ENCODE measurements around the gene IGFBP3. TPM values are rescaled to one million over a fixed set of nuclear protein-coding genes. Genes with fewer than 3 reads are reported as not detected.
A peak's percentile ranks its signal among the peaks of the same experiment; 100 is the strongest.

The IGFBP3 gene
- total RNA-seq, 4 donors from 2014 or later: 126 to 765 (median 207) TPM

GRCh38 chr7:45930967-45931366 is 9.9 kb upstream of the IGFBP3 start:
- intact Hi-C loops (cut with DNase I; ENCODE audit: low total_unique reads): no loop called here
- no peak overlapping the region for H3K4me3 ChIP-seq (ENCODE audit: low read depth, poor library complexity, severe bottlenecking)
- DNase-seq (ENCODE audit: low spot score in 2 of 2): no peak
- TF ChIP-seq CTCF (IDR thresholded peaks at IDR 0.05): no peak
- no peak for TF ChIP-seq POLR2A (IDR thresholded peaks at IDR 0.05)

- DNase-seq (ENCODE audit: low spot score in 2 of 2): no peak
- no peak overlapping the region for H3K4me3 ChIP-seq (ENCODE audit: low read depth, poor library complexity, severe bottlenecking)
- intact Hi-C loops (cut with DNase I; ENCODE audit: low total_unique reads): no loop called here
- WGBS, 2 donors: 93 to 94% methylated on average over 3 of the region's 3 CpGs
- TF ChIP-seq POLR2A (IDR thresholded peaks at IDR 0.05): no peak
- TF ChIP-seq CTCF (IDR thresholded peaks at IDR 0.05): no peak
These were observed 6.6 kb upstream of the IGFBP3 start for GRCh38 chr7:45927721-45928120.

GRCh38 chr7:45924283-45924682 is 3.2 kb upstream of the IGFBP3 start:
- TF ChIP-seq CTCF (IDR thresholded peaks at IDR 0.05) (no peak), POLR2A (IDR thresholded peaks at IDR 0.05) (no peak)
- no peak for DNase-seq (ENCODE audit: low spot score in 2 of 2)
- no peak overlapping the region for H3K4me3 ChIP-seq (ENCODE audit: low read depth, poor library complexity, severe bottlenecking)
- intact Hi-C loops (cut with DNase I; ENCODE audit: low total_unique reads): loop anchor here (2.0 to 5.0 kb wide), 2 partner anchors 1163 to 1253 kb away; no protein-coding TSS in a partner anchor
- 55 to 61% methylated on average over 5 of the region's 5 CpGs for WGBS, 2 donors

GRCh38 chr7:45923818-45924217 is 2.7 kb upstream of the IGFBP3 start:
- 72 to 74% methylated on average over 6 of the region's 6 CpGs for WGBS, 2 donors
- no peak overlapping the region for H3K4me3 ChIP-seq (ENCODE audit: low read depth, poor library complexity, severe bottlenecking)
- DNase-seq (ENCODE audit: low spot score in 2 of 2): no peak
- intact Hi-C loops (cut with DNase I; ENCODE audit: low total_unique reads): loop anchor here (2.0 to 5.0 kb wide), 3 partner anchors 429 to 1253 kb away; no protein-coding TSS in a partner anchor
- TF ChIP-seq POLR2A (IDR thresholded peaks at IDR 0.05) (no peak), CTCF (IDR thresholded peaks at IDR 0.05) (no peak)

GRCh38 chr7:45923290-45923689 is 2.2 kb upstream of the IGFBP3 start:
- H3K4me3 ChIP-seq (ENCODE audit: low read depth, poor library complexity, severe bottlenecking): no peak overlapping the region
- peak; percentile 69 to 95 for DNase-seq (ENCODE audit: low spot score in 2 of 2)
- intact Hi-C loops (cut with DNase I; ENCODE audit: low total_unique reads): loop anchor here (2.0 to 5.0 kb wide), 2 partner anchors 430 to 1164 kb away; no protein-coding TSS in a partner anchor

More at GRCh38 chr7:45923290-45923689, 2.2 kb upstream of the IGFBP3 start:
- 7 to 8% methylated on average over 9 of the region's 9 CpGs for WGBS, 2 donors
- no peak for TF ChIP-seq POLR2A (IDR thresholded peaks at IDR 0.05)
- TF ChIP-seq CTCF (IDR thresholded peaks at IDR 0.05): no peak

Data from lower leg skin (tissue), 4 donors.